Measurements from ENCODE around the gene LTBP2.
"Not testable (repeated sequence)": the region's sequence is repeated elsewhere in the genome, so short reads cannot be mapped to it uniquely, and the experiment has no call there.

LTBP2 gene

GRCh38 chr14:74551001-74551400 is 61.0 kb downstream of the LTBP2 start:
- DNase-seq (ENCODE audit: low read depth) = no peak

GRCh38 chr14:74550071-74550470 is 62.0 kb downstream of the LTBP2 start:
- no peak for DNase-seq (ENCODE audit: low read depth)

- DNase-seq (ENCODE audit: low read depth) = no peak
These were observed 62.4 kb downstream of the LTBP2 start for GRCh38 chr14:74549588-74549987.

GRCh38 chr14:74548881-74549280 is 63.2 kb downstream of the LTBP2 start:
- no peak for DNase-seq (ENCODE audit: low read depth)

- DNase-seq (ENCODE audit: low read depth) = no peak
These were observed 64.6 kb downstream of the LTBP2 start for GRCh38 chr14:74547331-74547927.

GRCh38 chr14:74546416-74546815 is 65.6 kb downstream of the LTBP2 start:
- no peak for DNase-seq (ENCODE audit: low read depth)

GRCh38 chr14:74545386-74545785 is 66.7 kb downstream of the LTBP2 start:
- DNase-seq (ENCODE audit: low read depth) = no peak

- no peak for DNase-seq (ENCODE audit: low read depth)
These were observed 68.1 kb downstream of the LTBP2 start for GRCh38 chr14:74543771-74544438.

- DNase-seq (ENCODE audit: low read depth) = no peak
These were observed 69.9 kb downstream of the LTBP2 start for GRCh38 chr14:74542056-74542685.

- no peak for DNase-seq (ENCODE audit: low read depth)
These were observed 70.8 kb downstream of the LTBP2 start for GRCh38 chr14:74541225-74541624.

GRCh38 chr14:74539503-74539902 is 72.5 kb downstream of the LTBP2 start:
- no peak for DNase-seq (ENCODE audit: low read depth)

GRCh38 chr14:74538411-74539391 is 73.3 kb downstream of the LTBP2 start:
- no peak for DNase-seq (ENCODE audit: low read depth)

GRCh38 chr14:74536336-74536735 is 75.7 kb downstream of the LTBP2 start:
- DNase-seq (ENCODE audit: low read depth) = not testable (repeated sequence)

- DNase-seq (ENCODE audit: low read depth) = no peak
These were observed 76.2 kb downstream of the LTBP2 start for GRCh38 chr14:74535756-74536325.

- DNase-seq (ENCODE audit: low read depth) = no peak
These were observed 78.5 kb downstream of the LTBP2 start for GRCh38 chr14:74533576-74533975.

GRCh38 chr14:74532246-74532645 is 79.8 kb downstream of the LTBP2 start:
- no peak for DNase-seq (ENCODE audit: low read depth)

GRCh38 chr14:74531467-74531866 is 80.6 kb downstream of the LTBP2 start:
- DNase-seq (ENCODE audit: low read depth) = no peak

GRCh38 chr14:74531006-74531405 is 81.0 kb downstream of the LTBP2 start:
- no peak for DNase-seq (ENCODE audit: low read depth)

- DNase-seq (ENCODE audit: low read depth) = no peak
These were observed 83.2 kb downstream of the LTBP2 start for GRCh38 chr14:74528886-74529285.

GRCh38 chr14:74528406-74528805 is 83.6 kb downstream of the LTBP2 start:
- no peak for DNase-seq (ENCODE audit: low read depth)

GRCh38 chr14:74527736-74528280 is 84.2 kb downstream of the LTBP2 start:
- no peak for DNase-seq (ENCODE audit: low read depth)

All from stimulated activated CD8-positive, alpha-beta memory T cell treated with anti-CD3 and anti-CD28 coated beads, Interleukin-15, amount 100 ng/mL, for 1 hour (primary cell).